Measurements from ENCODE around the gene SUMO3.

SUMO3 gene

DNA sequence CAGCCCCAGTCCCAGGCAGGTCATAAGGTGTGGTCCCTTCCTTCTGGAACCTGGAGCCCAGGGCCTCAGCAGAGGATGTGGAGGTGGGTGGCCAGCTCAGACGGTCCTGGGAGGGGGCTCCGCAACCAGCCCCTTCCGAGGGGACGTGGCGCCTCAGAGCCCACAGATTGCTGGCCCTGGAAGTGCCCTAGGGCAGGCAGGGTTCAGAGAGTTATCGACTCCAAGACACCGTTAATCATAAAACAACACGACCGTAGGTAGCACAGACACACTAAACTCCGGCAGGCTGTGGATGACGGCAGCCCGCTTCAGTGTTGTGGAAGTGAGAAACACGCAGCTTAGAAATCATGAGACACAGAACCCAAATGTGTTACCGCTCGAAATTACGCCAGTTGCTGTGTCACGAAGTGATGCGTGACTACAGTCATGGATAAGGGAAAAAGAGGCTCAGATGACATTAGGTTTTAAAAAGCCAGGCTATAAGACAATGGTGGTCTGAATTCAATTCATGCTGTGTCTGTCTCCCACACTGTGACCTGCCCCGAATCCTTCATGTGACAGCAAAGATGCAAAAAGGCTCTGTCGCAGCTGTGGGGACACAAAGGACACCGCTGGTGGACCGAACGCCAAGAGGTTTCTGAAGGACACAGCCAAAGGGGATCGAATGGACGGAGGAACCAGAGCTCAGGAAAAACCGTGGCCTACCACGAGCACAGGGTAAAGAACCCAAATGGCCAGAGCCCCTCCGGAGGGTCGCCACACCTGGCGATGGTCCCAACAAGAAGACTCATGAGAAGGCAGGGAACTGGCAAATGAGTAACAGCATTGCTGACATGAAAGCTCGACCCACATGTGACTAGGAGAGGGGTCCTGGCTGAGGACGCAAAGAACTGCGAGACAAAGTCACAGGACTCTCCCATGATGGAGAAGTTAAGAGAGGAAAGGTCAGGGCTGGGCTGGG is 1.7 kb upstream of the SUMO3 start:
- Histone ChIP-seq H3K27ac (ENCODE audit: low read depth, low read length) (no peak overlapping the region), H3K4me1 (ENCODE audit: control insufficient read depth, low read length) (peaks cover 12% of the 10 kb centered on the region), H3K4me3 (ENCODE audit: low read length) (no peak overlapping the region), H3K4me2 (ENCODE audit: low read length) (no peak overlapping the region), H4K20me1 (ENCODE audit: control insufficient read depth, insufficient read depth, low read depth, low read length) (peaks cover 16% of the 10 kb centered on the region; the same call in 1 of the 2 replicates), H3K27me3 (ENCODE audit: control insufficient read depth, low read length) (no peaks in the 10 kb centered on the region; the same call in 1 of the 2 replicates), H3K36me3 (ENCODE audit: control insufficient read depth, low read length) (no peaks in the 10 kb centered on the region), H3F3A (ENCODE audit: control insufficient read depth, insufficient read depth) (no peaks in the 10 kb centered on the region), H3K9me2 (replicated peaks; ENCODE audit: control insufficient read depth, low read length) (no peaks in the 10 kb centered on the region), H3K9me3 (ENCODE audit: control insufficient read depth, insufficient read depth, low read length) (peaks cover 16% of the 10 kb centered on the region; the same call in 1 of the 2 replicates), H3K79me2 (ENCODE audit: control insufficient read depth, low read length) (peaks cover 29% of the 10 kb centered on the region)
- TF ChIP-seq EZH2phosphoT487 (IDR thresholded peaks at IDR 0.05; ENCODE audit: borderline replicate concordance, low read length), result no peak
- TF ChIP-seq, protein P1, sequence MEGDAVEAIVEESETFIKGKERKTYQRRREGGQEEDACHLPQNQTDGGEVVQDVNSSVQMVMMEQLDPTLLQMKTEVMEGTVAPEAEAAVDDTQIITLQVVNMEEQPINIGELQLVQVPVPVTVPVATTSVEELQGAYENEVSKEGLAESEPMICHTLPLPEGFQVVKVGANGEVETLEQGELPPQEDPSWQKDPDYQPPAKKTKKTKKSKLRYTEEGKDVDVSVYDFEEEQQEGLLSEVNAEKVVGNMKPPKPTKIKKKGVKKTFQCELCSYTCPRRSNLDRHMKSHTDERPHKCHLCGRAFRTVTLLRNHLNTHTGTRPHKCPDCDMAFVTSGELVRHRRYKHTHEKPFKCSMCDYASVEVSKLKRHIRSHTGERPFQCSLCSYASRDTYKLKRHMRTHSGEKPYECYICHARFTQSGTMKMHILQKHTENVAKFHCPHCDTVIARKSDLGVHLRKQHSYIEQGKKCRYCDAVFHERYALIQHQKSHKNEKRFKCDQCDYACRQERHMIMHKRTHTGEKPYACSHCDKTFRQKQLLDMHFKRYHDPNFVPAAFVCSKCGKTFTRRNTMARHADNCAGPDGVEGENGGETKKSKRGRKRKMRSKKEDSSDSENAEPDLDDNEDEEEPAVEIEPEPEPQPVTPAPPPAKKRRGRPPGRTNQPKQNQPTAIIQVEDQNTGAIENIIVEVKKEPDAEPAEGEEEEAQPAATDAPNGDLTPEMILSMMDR (IDR thresholded peaks at IDR 0.05; ENCODE audit: low read depth, low read length, poor library complexity, severe bottlenecking), result no peak

DNA sequence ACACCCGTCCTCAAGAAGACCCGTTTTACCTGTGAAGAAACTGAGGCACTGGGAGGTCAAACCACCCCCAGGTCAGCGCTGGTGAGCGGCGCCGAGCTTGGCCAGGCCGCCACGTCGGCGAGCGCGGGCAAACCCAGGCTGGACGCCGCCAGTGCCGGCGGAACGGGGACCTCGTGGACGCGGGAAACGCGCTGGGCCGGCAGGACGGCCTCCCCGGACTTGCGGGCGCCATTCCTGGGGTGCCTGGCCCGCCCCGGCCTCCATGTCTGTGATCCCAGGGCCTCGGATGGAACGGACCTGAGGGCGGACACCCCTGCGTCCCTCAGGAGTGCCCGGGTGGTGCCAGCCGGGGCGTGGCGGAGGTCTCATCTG is 764 bp upstream of the SUMO3 start:
- H3K9me3 ChIP-seq (ENCODE audit: control insufficient read depth, insufficient read depth, low read length), result peaks cover 16% of the 10 kb centered on the region; the same call in 1 of the 2 replicates
- no peak for TF ChIP-seq EZH2phosphoT487 (IDR thresholded peaks at IDR 0.05; ENCODE audit: borderline replicate concordance, low read length)
- TF ChIP-seq, protein P1 (IDR thresholded peaks at IDR 0.05; ENCODE audit: low read depth, low read length, poor library complexity, severe bottlenecking), result no peak
- H3K27ac ChIP-seq (ENCODE audit: low read depth, low read length), result no peak overlapping the region

DNA sequence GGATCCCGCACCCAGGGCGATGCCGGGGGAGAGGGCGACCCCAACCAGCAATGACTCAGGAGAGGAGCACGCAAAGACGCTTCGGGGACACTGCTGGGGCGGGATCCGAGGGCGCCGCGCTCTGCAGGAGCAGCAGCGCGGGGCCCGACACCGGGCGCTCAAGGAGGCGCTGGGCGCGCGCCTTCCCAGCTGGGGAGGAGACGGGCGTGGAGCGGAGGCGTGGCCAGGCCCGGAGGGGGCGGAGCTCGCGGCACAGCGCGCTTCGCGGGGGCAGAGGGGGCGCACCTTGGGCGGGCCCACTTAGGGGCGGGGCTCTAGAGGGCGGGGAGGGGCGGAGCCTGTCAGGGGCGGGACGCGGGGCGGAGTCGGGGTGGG is 369 bp downstream of the SUMO3 start:
- Histone ChIP-seq H3F3A (ENCODE audit: control insufficient read depth, insufficient read depth) (no peaks in the 10 kb centered on the region), H3K4me2 (ENCODE audit: low read length) (peak overlapping the region; percentile 55), H3K9me3 (ENCODE audit: control insufficient read depth, insufficient read depth, low read length) (peaks cover 6% of the 10 kb centered on the region; the same call in 1 of the 2 replicates), H3K4me3 (ENCODE audit: low read length) (peak overlapping the region; percentile 83), H3K27ac (ENCODE audit: low read depth, low read length) (peak overlapping the region; percentile 43), H3K79me2 (ENCODE audit: control insufficient read depth, low read length) (peaks cover 50% of the 10 kb centered on the region), H4K20me1 (ENCODE audit: control insufficient read depth, insufficient read depth, low read depth, low read length) (peaks cover 16% of the 10 kb centered on the region; the same call in 1 of the 2 replicates), H3K36me3 (ENCODE audit: control insufficient read depth, low read length) (no peaks in the 10 kb centered on the region), H3K27me3 (ENCODE audit: control insufficient read depth, low read length) (no peaks in the 10 kb centered on the region; the same call in 1 of the 2 replicates), H3K4me1 (ENCODE audit: control insufficient read depth, low read length) (peaks cover 12% of the 10 kb centered on the region), H3K9me2 (replicated peaks; ENCODE audit: control insufficient read depth, low read length) (no peaks in the 10 kb centered on the region)
- no peak for TF ChIP-seq EZH2phosphoT487 (IDR thresholded peaks at IDR 0.05; ENCODE audit: borderline replicate concordance, low read length)
- TF ChIP-seq, protein P1 (IDR thresholded peaks at IDR 0.05; ENCODE audit: low read depth, low read length, poor library complexity, severe bottlenecking), result no peak

More for the DNA sequence above, 764 bp upstream of the SUMO3 start:
- Histone ChIP-seq H4K20me1 (ENCODE audit: control insufficient read depth, insufficient read depth, low read depth, low read length) (peaks cover 16% of the 10 kb centered on the region; the same call in 1 of the 2 replicates), H3K79me2 (ENCODE audit: control insufficient read depth, low read length) (peaks cover 39% of the 10 kb centered on the region), H3K4me2 (ENCODE audit: low read length) (peak overlapping the region; percentile 88), H3K4me3 (ENCODE audit: low read length) (peak overlapping the region; percentile 83), H3F3A (ENCODE audit: control insufficient read depth, insufficient read depth) (no peaks in the 10 kb centered on the region), H3K36me3 (ENCODE audit: control insufficient read depth, low read length) (no peaks in the 10 kb centered on the region), H3K27me3 (ENCODE audit: control insufficient read depth, low read length) (no peaks in the 10 kb centered on the region; the same call in 1 of the 2 replicates), H3K4me1 (ENCODE audit: control insufficient read depth, low read length) (peaks cover 12% of the 10 kb centered on the region), H3K9me2 (replicated peaks; ENCODE audit: control insufficient read depth, low read length) (no peaks in the 10 kb centered on the region)

Measured in DOHH2 (cell line).